GM19438 (cell line): Measurements from ENCODE around the gene SOX18.
A peak's percentile ranks its signal among the peaks of the same experiment; 100 is the strongest.

Experiments used
- ATAC-seq: cut with Tn5 transposase; IDR thresholded peaks from one replicate; pipeline ENCODE4 v1.9.1; 2021; ENCODE audit warnings: low read depth; ENCODE audit not compliant: unreplicated experiment

Gene SOX18

GRCh38 chr20:64069209-64069613 lies 19.8 kb upstream of the SOX18 start:
- no peak for ATAC-seq

- ATAC-seq, result no peak
Observed at GRCh38 chr20:64068386-64069208, 19.2 kb upstream of the SOX18 start.

- ATAC-seq, result no peak
Observed at GRCh38 chr20:64067733-64068307, 18.4 kb upstream of the SOX18 start.

GRCh38 chr20:64067005-64067632 lies 17.7 kb upstream of the SOX18 start:
- ATAC-seq, result no peak

- ATAC-seq, result peak; percentile 47
Observed at GRCh38 chr20:64065974-64066343, 16.5 kb upstream of the SOX18 start.

- ATAC-seq, result no peak
Observed at GRCh38 chr20:64065062-64065973, 15.9 kb upstream of the SOX18 start.

- no peak for ATAC-seq
Observed at GRCh38 chr20:64064145-64064698, 14.8 kb upstream of the SOX18 start.

- no peak for ATAC-seq
Observed at GRCh38 chr20:64063389-64064144, 14.1 kb upstream of the SOX18 start.

GRCh38 chr20:64062596-64063388 lies 13.4 kb upstream of the SOX18 start, which contains the start of gene TCEA2:
Gene TCEA2 (plus strand): TSS chr20:64063198. CDS start chr20:64063313, 115 bp downstream.
- peak; percentile 65 for ATAC-seq

GRCh38 chr20:64062276-64062595 lies 12.8 kb upstream of the SOX18 start:
- ATAC-seq, result no peak

GRCh38 chr20:64058536-64058935 lies 9.1 kb upstream of the SOX18 start:
- no peak for ATAC-seq

GRCh38 chr20:64057628-64058498 lies 8.4 kb upstream of the SOX18 start:
- no peak for ATAC-seq

- no peak for ATAC-seq
Observed at GRCh38 chr20:64056889-64057627, 7.6 kb upstream of the SOX18 start.

- no peak for ATAC-seq
Observed at GRCh38 chr20:64056639-64056888, 7.1 kb upstream of the SOX18 start.

GRCh38 chr20:64055893-64056638 lies 6.6 kb upstream of the SOX18 start:
- ATAC-seq, result no peak

GRCh38 chr20:64055396-64055892 lies 6.0 kb upstream of the SOX18 start:
- no peak for ATAC-seq
